Stimulated activated naive CD4-positive, alpha-beta T cell (primary cell): ENCODE data around the gene SDF4.
"Not testable (repeated sequence)": the region's sequence is repeated elsewhere in the genome, so short reads cannot be mapped to it uniquely, and the experiment has no call there.

Source experiments
- DNase-seq, 6 experiments: peaks; one replicate each; lab custom pipeline; 2025; lab: John Stamatoyannopoulos, UW

The SDF4 gene

DNA sequence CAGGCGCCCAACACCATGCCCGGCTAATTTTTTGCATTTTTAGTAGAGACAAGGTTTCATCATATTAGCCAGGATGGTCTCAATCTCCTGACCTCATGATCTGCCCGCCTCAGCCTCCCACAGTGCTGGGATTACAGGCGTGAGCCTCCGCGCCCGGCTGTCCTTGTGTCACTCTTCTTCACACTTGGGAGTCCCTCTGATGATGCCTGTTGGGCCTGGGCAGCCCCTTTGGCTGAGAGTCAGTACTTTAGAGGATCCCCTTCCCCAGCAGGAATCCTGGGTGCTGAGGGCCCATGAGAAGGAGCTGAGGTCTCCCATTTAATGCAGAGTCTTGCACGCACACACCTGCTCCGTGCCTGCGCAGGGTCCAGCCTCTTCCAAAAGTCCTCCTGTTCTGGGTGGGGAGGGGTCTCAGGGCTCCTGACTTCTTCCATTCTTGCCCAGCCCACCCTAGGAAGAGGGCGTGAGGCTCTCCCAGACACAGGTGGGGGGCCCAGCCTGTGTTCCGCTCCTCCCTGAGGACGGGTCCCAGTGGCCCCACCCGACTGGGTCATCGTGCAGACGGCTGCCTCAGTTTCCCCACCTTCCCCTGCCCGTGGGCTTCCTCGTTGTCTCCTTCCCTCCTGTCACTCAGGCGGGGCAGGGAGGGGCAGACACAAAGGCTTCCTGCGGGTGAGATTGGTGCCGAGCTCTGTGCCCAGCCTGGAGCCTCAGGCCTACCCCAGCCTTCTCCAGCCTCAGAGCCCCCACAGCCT, 54.2 kb downstream of the SDF4 start:
- DNase-seq, result no peak

GRCh38 chr1:1176931-1177330, 54.9 kb downstream of the SDF4 start:
- no peak for DNase-seq

DNA sequence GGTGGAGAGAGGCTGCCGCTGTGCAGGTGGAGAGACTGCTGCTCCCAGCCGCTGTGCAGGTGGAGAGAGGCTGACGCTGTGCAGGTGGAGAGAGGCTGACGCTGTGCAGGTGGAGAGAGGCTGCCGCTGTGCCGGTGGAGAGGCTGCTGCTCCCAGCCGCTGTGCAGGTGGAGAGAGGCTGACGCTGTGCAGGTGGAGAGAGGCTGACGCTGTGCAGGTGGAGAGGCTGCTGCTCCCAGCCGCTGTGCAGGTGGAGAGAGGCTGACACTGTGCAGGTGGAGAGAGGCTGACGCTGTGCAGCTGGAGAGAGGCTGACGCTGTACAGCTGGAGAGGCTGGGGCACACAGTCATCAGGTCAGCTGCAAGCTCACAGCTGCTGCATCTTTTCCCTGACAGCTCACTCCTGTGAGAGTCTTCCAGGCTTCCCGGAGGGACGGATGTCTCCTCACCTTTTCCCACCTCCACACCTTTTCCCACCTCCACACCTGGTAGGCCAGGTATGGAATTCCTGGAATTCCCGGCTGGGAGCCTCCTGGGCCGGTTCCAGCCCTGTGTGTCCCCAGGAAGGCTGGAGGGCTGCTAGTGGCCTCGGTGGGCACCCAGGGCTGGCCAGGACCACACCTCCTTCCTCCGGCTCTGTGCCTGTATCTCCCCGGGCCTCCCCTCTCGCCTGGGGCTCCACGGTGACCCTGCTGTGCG, 55.6 kb downstream of the SDF4 start:
- not testable (repeated sequence) for DNase-seq

GRCh38 chr1:1175221-1176062, 56.4 kb downstream of the SDF4 start:
- no peak for DNase-seq

GRCh38 chr1:1173793-1174415, 57.9 kb downstream of the SDF4 start, which contains the start of gene TTLL10:
TSS of gene TTLL10 (plus strand) at chr1:1173880. CDS start at chr1:1179216, 5,336 bp downstream.
- peak in 4 of 6 experiments; percentile 15 to 53 (median 24) for DNase-seq

- DNase-seq, result no peak
These were observed 58.6 kb downstream of the SDF4 start for GRCh38 chr1:1173061-1173792.

DNA sequence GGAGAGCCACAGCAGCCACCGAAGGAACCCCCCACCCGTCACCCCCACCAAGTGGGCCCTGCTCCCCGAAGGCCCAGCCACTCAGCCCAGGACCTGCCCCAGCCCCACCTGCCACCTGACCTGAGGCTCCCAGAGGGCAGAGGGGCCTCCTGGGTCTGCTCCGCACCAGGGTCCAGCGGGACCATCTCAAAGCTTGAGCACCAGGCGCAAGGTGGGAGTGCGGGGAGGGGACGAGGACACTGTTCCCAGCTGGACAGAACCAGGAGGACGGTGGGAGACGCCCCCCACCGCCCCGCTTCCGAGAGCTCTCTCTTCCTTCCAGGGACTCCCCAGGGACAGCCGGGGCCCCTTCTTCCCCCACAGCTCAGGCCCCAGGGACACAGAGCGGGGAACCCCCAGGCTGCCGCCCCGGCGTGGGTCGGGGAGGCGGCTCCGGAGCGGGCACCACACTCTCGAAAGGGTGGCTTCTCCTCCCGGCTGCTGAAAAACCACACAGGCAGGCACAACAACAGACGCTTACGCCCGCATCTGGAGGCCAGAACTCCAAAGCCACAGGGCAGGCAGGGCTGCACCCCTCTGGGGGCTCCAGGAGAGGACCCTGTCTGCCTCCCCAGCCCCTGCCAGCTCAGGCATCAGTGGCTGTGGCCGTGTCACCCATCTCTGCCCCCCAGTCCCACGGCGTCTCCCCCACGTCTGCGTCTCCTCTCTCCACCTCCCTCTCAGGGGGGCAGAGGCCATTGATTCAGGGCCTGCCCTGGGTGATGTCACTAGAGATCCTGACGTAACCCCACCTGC, 60.1 kb downstream of the SDF4 start:
- DNase-seq, result no peak

- no peak for DNase-seq
These were observed 60.6 kb downstream of the SDF4 start for GRCh38 chr1:1171161-1171545.

- DNase-seq, result no peak
These were observed 61.3 kb downstream of the SDF4 start for GRCh38 chr1:1170215-1171091.

GRCh38 chr1:1169429-1170214, 62.2 kb downstream of the SDF4 start:
- DNase-seq, result no peak

DNA sequence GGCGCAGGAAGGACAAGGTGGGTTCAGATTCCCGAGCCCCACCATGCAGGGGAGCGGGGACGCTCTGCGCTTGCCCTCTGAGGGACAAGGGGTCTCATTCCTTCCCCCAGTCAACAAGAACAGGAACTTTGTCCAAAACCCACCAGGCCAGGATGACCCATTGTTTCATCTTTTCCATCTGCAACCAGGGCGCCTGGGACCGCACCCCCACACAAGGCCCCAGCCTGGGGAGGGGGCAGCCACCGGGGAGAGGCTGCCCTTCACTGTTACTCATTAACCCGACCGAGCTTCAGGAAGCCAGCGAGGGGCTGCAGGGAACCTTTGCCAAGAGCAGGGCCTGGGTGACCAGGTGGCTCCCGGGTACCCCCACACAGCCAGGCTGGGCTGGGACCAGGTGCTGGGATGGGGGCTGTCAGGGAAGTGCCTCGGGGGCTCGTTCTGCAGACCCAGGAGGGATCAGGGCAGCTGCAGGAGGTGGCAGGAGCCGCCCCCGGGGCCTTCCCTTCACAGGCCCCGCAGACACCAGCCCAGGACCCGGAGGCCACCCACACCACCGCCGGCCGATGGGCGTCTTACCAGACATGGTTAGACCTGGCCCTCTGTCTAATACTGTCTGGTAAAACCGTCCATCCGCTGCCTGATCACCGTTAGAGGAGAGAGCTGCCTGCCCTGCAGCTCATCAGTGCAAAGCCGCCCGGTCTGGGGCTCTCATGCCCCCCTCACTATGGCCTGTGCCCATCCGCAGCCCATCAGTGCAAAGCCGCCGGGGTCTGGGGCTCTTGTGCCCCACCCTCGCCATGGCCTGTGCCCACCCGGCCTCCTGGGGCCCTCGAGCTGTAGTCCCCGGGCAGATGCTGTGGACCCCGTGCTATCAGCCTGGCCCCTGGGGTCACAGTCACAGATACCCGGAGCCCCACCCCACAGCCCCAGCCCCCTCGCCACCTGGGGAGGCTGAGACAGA, 63.1 kb downstream of the SDF4 start:
- no peak for DNase-seq

GRCh38 chr1:1167841-1168450, 63.9 kb downstream of the SDF4 start:
- no peak for DNase-seq

DNA sequence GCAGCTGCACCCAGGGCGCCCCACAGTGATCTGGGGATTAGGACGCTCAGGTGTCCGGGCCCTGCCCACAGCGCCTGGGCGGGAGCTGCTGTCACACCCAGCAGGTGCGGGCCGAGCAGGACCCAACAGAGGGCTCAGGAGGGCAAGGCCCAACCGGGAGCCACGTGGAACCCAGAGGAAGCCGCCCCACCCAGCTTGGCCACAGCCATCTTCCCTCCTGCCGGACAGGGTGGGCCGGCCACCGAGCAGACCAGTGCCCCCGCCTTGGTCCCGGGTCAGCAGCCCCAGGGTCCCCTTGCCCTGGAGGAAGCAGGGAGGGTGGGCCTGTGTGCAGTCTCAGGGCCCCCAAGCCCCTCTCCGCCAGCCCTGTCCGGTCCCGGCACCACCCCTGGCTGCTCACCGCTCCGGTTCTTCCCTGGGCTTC, 64.4 kb downstream of the SDF4 start:
- DNase-seq, result no peak
